Prostate gland (tissue), 2 donors: ENCODE data around the gene OPRM1. TPM values are rescaled to one million over a fixed set of nuclear protein-coding genes. Genes with fewer than 3 reads are reported as not detected.
A peak's percentile ranks its signal among the peaks of the same experiment; 100 is the strongest.

Experiments used
- DNase-seq: peaks from one replicate; pipeline ENCODE4 v3.0.0-alpha.2; 2019; ENCODE audit warnings: low spot score
- H3K27ac ChIP-seq, 2 donors: fragments of 200-600 bp; sonication (generic); 2 replicates each; pipeline ENCODE4 v1.5.1; 2017 to 2019
- H3K27me3 ChIP-seq: fragments of 200-600 bp; sonication (generic); replicated peaks from 2 replicates; pipeline ENCODE4 v1.5.1; 2019; ENCODE audit not compliant: insufficient read depth
- H3K36me3 ChIP-seq, 2 donors: fragments of 200-600 bp; sonication (generic); 1 replicate in 1 of 2; 2 replicates in 1 of 2; pipeline versions ENCODE4 v1.5.1 to v1.8.1; 2017 to 2019
- H3K4me1 ChIP-seq: fragments of 200-600 bp; sonication (generic); replicated peaks from 2 replicates; pipeline ENCODE4 v1.5.1; 2019
- H3K4me3 ChIP-seq, 2 donors: fragments of 200-600 bp; sonication (generic); 2 replicates each; pipeline ENCODE4 v1.5.1; 2017 to 2019
- H3K9me3 ChIP-seq: fragments of 200-600 bp; sonication (generic); 2 replicates; pipeline ENCODE4 v1.5.1; 2017
- CTCF ChIP-seq, 4 experiments: fragments of 200-600 bp in 2 of 4; fragments of 450-650 bp in 2 of 4; sonication (generic) in 2 of 4; IDR thresholded peaks; 1 replicate in 3 of 4; 2 replicates in 1 of 4; pipeline ENCODE4 v1.5.1; 2016 to 2019; ENCODE audit warnings: antibody characterized with exemption in 4 of 4, mild to moderate bottlenecking in 2 of 4, moderate library complexity in 2 of 4
- POLR2A ChIP-seq: fragments of 450-650 bp; IDR thresholded peaks from one replicate; pipeline ENCODE4 v1.6.1; 2016; ENCODE audit warnings: antibody characterized with exemption, mild to moderate bottlenecking
- POLR2AphosphoS5 ChIP-seq: sonication (generic); formaldehyde crosslinking; IDR thresholded peaks from one replicate; pipeline ENCODE4 v1.6.1; 2017; ENCODE audit warnings: antibody characterized with exemption
- WGBS: methylation state at CpG from one replicate; pipeline ENCODE4 v1.1.5; 2018; 5-methylcytosine and 5-hydroxymethylcytosine counted together
- intact Hi-C: fragments of 100-400 bp; cut with DNase I; formaldehyde crosslinking; loops from one replicate; pipeline ENCODE4 v1.14.2; 2022
- total RNA-seq, 2 donors: library from RNA; depleted of rRNA; stranded (reverse); fragments of >200 nt; gene quantifications; one replicate each; pipeline ENCODE4 v1.1.0, GENCODE V29; 2016

OPRM1 gene
- total RNA-seq, 2 donors from 2014 or later, result not detected

- Histone ChIP-seq H3K4me1 (no peaks in the 10 kb centered on the region), H3K27ac (no peak overlapping the region), H3K9me3 (no peaks in the 10 kb centered on the region), H3K27me3 (no peaks in the 10 kb centered on the region), H3K4me3 (no peak overlapping the region), H3K36me3 (no peaks in the 10 kb centered on the region)
- no peak for TF ChIP-seq POLR2AphosphoS5
- no peak for TF ChIP-seq CTCF (IDR thresholded peaks at IDR 0.05)
- TF ChIP-seq POLR2A, result no peak
- intact Hi-C loops, result no loop called here
- WGBS, result 73% methylated on average over 1 of the region's 1 CpG
- no peak for DNase-seq
These were observed 104.7 kb downstream of the OPRM1 start for GRCh38 chr6:154143753-154144152.

DNA sequence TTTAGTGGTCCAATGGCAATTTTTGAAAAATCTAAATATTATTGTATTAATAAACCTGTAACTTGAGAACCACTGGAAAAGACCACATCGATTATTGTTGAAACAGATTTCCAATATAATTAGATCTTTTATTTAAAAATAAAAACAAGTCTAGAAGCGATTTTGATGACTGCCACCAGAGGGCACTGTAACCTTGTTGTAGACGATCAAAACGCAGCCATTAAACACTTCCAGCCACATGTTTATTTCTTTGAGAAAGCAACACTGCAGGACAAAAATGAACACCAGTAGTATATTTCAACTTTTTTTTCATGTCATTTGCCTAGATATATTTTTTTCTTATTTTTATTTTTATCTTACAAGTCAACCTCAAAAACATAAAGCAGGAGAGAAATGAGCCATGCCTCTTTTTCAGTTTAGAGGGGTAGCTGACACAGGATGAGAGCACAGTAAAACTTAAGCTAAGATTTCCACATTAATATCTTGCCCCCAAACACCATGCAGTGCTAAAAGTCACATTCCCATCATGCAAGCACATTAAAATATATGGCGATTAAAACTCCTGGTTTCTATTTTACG is 115.4 kb downstream of the OPRM1 start:
- Histone ChIP-seq H3K4me1 (no peaks in the 10 kb centered on the region), H3K4me3 (no peak overlapping the region), H3K9me3 (no peaks in the 10 kb centered on the region), H3K27ac (no peak overlapping the region), H3K27me3 (no peaks in the 10 kb centered on the region), H3K36me3 (no peaks in the 10 kb centered on the region)
- TF ChIP-seq POLR2A (no peak), CTCF (IDR thresholded peaks at IDR 0.05) (peak; percentile 72 to 91 (median 84)), POLR2AphosphoS5 (peak; percentile 23)
- DNase-seq, result peak; percentile 67
- 29% methylated on average over 6 of the region's 6 CpGs for WGBS
- intact Hi-C loops, result loop anchor here (2.0 to 10.0 kb wide), 3 partner anchors 210 to 350 kb away; no protein-coding TSS in a partner anchor

- peak; percentile 23 for DNase-seq
- Histone ChIP-seq H3K4me3 (no peak overlapping the region), H3K4me1 (no peaks in the 10 kb centered on the region), H3K27me3 (no peaks in the 10 kb centered on the region), H3K27ac (no peak overlapping the region), H3K36me3 (no peaks in the 10 kb centered on the region), H3K9me3 (no peaks in the 10 kb centered on the region)
- 36% methylated on average over 11 of the region's 11 CpGs for WGBS
- intact Hi-C loops, result loop anchor here (2.0 to 10.0 kb wide), 3 partner anchors 120 to 348 kb away; no protein-coding TSS in a partner anchor
- TF ChIP-seq CTCF (IDR thresholded peaks at IDR 0.05) (peak in 2 of 4 experiments; percentile 62 to 80), POLR2A (no peak), POLR2AphosphoS5 (no peak)
These were observed 117.3 kb downstream of the OPRM1 start for GRCh38 chr6:154156135-154156896.

DNA sequence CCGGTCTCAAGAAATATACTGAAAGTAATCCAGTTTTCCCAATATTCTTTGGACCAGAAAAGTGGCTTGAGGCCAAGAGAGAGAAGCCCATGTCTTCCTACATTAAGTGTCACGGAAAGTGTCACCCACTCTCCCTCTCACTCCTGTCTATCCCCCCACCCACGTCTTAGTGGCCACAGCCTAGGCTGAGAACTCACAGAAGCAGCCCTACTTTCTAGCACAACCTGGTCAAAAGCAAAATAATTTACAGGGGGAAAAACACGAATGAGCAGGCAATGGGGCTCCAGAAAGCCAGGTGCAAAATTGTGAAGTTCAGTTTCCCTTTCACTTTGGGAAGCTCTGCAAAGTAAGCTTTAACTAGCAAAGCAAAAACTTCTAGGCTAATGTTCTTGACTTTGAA is 118.0 kb downstream of the OPRM1 start:
- DNase-seq, result no peak
- no peaks in the 10 kb centered on the region for H3K27me3 ChIP-seq
- no peak overlapping the region for H3K27ac ChIP-seq
- no peaks in the 10 kb centered on the region for H3K4me1 ChIP-seq
- no peaks in the 10 kb centered on the region for H3K36me3 ChIP-seq
- H3K4me3 ChIP-seq, result no peak overlapping the region
- TF ChIP-seq CTCF (IDR thresholded peaks at IDR 0.05) (no peak), POLR2AphosphoS5 (no peak), POLR2A (no peak)
- intact Hi-C loops, result loop anchor here (2.0 to 10.0 kb wide), 3 partner anchors 120 to 348 kb away; no protein-coding TSS in a partner anchor
- no peaks in the 10 kb centered on the region for H3K9me3 ChIP-seq
- 59% methylated on average over 4 of the region's 4 CpGs for WGBS
